ENCODE results near the gene NEU4.
"Not testable (repeated sequence)": the region's sequence is repeated elsewhere in the genome, so short reads cannot be mapped to it uniquely, and the experiment has no call there.

The NEU4 gene

DNA sequence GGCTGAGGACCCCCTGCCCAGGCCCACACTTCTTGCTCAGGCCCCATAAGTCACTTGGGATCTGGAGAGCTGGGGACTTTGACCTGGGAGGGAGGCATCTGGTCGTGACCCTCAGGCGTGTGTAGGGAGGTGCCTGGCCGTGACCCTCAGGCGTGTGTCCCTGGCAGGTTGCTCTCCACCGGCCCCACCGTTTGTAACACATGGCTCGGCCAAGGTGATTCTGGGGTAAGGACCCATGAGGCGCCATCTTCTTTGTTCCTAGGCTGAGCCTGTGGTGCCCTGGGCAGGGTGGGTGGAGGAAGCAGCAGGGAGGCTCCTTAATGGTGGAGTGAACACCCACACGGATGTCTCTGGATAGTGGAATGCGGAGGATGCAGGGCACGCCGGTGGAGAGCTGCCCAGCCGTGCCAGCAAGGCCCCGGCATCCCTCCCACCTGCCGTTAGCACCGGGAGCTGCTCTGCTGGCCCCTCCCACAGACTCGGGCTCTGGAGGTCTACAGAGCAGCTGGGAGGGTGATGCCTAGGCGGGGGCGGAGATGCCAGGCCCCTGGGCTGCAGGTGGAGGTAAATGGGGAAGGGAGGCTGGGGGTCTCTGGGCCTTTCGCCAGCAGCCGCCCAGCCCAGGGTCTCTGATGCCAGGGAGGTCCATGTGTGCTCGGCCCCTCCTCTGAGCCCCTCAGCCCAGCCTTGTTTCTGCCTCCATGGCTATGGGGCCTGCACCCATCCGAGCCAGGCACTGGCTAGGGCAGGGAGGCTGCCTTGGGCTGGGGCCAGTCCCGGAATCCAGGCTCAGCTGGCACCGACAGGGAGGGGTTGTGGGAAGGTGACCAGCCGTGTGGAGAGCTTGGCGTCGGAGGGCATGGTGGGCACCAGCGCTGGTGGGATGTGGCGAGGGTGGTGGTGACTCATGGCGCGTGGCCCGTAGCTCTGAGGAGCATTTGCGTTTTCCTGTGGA, 33.5 kb upstream of the NEU4 start:
- no peak for DNase-seq

DNA sequence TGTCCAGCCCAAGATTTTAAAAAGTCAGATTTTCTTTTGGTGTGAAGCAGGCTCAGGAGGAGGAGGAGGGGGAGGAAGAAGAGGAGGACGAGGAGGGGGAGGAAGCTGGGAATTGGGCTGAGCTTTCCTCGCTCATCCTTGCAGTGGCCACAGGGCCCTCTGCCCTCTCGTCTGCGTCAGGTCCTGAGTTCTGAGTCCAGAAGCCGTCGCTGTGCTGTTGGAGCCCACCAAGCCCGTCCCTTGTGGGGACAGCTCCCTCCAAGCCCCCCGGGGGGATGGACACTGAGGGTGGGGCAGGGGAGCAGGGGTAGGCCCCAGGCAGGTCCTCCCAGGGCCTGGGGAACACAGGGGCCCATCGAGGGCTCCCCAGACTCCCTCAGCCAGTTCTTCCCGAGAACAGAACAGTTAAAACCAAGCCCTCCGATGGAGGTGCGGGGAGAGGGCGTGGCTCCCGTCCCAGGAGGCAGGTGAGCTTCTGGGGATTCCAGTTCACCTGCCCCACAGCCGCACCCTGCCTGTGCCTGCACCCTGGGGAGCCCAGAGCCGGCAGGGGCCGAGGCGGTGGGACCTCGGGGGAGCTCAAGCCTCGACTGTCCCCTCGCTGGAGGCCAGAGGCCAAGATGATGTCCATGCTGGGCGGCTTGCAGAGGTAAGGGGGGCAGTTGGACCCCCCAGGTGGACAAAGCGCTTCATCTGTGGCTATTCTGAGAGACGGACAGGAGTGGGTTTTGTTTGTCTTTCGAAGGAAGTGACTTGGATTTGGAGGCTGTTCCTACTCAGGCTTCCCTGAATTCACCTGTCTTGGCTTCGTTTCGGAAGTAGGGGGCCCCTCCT, 32.4 kb upstream of the NEU4 start, which contains the start of gene GAL3ST2:
Gene GAL3ST2 (plus strand): TSS at position 487 of the 834 bp plus-strand sequence. CDS start 134 bp downstream, at position 621.
- DNase-seq: no peak

DNA sequence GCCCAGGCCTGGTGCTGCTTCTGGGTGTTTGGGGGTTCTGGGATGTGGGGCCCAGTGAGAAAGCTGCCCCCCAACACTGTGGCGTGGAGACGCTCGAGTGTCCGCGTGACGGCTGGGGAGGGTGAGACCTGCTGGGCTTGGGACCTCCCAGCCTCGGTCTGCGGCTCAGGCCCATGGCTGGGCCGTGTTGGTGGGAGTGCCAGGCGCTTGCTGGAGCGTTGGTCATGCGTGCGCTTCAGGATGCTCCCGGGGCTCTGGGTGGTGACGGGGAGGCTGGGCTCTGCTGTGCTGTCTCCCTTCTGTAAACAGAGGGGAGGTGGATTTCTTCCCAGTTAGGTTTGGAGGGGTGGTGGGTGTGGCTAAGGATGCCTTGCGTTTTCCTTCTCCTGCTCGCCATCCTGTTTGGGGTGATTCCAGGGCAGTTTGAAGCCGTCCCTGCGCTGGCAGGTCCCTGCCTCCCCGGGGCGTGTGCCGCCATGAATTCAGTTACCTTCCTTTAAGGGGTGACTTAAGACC, 31.8 kb upstream of the NEU4 start:
- no peak for DNase-seq

DNA sequence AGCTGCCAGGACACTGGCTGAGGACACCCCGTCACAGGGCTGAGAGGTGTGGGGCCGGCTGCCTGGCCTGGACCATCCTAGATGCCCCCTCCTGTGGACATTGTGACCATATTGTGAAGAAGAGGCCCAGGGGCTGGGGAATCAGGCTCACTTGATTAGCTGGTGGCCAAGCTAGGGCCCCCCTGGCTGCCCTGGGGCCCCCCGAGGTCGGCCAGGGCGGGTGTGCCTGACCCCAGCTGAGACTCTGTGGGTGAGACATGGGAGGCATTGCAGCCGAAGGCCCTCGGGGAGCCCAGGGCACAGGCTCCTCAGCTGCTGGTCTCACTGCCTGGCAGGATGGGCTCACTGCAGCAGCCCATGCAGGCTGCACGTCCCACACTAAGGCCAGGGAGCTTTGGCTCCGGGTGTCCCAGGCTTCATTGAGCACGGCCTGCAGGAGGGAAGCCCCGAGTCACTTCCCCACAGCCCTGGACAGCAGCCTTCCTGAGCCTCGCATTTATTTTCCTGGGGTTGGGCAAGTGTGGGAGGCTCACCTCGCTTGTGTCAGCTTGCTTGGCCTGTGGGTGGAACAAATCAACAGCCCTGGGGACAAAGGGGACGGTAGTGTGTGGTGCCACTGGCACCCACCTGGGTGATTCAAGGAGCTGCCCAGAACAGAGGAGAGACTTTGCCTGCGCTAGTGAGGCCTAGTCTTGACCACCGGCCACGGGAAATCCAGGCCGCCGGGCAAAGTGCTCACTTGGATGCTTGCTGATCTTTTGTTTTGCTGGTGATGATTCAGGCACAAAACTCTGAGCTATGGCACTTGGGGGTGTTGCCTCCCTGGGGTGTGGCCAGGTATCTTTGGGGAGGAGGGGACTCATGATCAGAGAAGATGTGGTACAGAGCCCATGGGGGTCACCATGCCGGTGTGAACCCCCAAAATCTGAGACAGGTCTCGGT, 31.0 kb upstream of the NEU4 start:
- DNase-seq: no peak

DNA sequence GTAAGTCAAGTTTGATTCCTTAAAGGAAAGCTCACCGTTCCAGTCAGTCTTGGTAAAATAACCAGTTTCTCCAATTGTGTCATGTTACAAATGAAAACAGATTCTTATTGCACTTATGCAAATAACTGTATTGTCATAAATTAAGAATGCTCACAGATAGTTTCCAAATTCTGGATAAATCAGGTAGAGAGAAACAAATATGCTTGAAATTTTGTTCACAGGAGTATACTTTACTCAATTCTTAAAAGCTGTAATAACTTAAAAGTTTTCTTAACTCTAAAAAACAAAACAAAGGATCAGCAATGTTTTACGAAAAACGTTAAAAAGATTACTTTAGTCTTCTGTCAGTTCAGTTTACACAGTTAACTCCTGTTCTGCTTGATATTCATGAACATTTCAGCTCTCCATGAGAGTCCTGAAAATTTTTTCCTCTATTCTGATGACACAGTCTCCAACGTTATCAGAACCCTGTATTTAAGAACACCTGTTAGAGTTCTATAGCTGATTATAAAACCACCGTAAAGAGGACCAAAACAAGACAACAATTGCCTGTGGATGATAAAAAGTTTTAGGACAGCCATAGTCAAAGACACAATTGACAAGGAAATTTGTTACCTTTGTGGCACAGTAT, 27.9 kb upstream of the NEU4 start:
- no peak for DNase-seq

DNA sequence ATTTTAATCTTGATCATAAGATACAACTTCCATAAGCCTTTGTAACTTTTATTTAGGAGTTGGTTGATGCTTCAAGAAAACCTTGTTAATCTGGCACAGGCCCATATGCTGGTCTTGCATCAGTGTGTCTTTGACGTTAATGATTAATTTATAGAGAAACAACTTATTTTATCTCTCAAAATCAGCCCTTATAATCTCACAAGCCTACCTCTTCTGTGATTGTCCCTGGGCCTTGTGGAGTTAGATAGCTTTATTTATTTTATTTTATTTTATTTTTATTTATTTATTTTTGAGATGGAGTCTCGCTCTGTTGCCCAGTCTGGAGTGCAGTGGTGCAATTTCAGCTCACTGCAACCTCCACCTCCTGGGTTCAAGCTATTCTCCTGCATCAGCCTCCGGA, 26.9 kb upstream of the NEU4 start:
- DNase-seq: not testable (repeated sequence)

DNA sequence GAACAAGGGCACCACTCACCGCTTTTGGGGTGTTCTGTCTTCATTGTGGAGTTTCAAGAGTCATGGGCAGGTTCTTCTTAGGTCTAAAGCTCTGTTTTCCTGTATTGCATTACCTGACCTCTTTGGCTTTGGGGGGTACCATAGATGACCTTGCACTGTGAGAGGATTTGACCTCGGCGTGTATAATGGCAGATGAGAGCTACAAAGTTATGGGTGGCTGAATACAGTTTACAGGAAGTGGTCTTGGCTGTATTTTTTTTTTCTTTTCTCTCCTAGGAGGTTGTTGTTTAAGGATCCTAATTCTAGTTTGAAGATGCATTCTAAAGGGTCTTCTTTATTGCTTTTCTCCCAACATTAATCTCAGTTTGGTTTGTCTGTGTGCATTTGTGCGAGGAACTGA, 20.9 kb upstream of the NEU4 start:
- no peak for DNase-seq

DNA sequence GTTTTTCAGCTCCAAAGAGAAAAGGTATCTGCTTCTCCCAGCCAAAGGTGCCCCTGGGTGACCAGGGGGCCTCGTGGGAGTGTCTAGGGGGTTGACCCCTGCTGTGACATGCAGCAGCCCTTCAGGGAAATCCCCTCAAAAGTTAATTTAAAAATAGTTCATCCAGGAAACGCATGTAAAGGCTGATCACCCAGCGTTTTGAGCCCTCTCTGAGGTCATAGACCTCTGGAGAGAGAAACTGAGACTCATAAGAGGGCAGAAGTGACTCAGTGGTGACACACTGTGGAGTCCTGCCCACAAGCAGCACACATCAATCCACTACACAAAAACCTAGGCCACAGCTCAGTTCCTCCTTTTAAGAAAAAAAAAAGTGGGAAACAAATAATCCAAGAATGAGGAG, 20.4 kb upstream of the NEU4 start:
- DNase-seq: no peak

DNA sequence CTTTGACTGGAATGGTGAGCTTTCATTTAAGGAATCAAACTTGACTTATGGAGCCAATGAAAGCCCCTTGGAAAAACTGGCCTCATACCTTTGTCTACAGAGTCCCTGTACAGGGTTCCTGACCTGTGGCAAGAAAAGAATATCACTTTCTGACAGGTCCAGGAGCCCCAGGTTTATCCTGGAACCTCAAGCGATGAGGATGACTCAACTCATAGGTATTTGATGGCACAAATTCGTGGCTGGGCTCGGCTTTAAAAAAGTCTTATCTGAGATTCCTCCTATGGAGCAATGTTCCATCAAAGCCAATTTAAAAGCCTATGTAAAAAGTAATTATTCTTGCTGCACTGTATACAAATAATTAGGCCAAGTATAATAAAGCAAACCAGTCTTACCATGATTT, 17.6 kb upstream of the NEU4 start:
- DNase-seq: not testable (repeated sequence)

DNA sequence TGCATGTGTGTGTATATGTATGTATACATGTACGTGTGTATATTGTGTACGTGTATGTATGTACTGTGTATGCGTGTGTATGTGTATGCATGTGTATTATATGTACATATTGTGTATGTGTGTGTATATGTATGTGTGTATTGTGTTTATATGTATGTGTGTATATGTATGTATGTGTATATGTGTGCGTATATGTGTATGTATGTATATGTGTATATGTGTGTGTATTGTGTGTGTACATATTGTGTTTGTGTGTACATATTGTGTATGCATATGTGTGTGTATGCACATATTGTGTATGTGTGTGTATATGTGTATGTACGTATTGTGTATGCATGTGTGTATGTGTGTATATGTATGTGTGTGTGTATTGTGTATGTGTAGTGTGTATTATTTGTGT, 15.6 kb upstream of the NEU4 start:
- DNase-seq: no peak

DNA sequence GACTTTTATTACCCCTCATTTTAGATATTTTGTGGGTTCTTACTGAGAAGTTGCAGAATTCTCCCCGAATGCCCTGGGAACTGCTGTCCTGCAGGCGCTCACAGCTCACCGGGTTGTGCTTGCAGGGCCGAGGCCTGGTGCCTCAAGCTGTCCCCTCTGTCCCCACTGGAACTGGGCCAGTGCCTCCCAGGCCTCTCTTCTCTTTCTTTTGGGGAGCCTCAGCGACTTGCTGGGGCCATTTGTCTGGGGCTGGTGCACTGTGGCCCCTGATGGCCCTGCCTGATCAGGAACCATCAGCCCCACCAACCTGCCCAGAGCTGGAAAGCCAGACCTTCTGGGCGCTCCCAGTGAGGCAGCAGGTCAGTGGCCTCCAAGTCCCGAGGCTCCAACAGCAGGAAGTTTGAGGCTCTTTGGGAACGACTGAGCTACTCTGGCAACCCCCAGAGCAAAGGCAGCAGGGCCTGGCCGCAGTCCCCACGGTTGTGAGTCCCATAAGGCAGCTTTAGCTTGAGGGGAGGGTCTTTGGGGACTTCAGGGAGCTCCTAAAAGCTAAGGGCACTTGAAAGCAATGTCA, 14.7 kb upstream of the NEU4 start:
- no peak for DNase-seq

DNA sequence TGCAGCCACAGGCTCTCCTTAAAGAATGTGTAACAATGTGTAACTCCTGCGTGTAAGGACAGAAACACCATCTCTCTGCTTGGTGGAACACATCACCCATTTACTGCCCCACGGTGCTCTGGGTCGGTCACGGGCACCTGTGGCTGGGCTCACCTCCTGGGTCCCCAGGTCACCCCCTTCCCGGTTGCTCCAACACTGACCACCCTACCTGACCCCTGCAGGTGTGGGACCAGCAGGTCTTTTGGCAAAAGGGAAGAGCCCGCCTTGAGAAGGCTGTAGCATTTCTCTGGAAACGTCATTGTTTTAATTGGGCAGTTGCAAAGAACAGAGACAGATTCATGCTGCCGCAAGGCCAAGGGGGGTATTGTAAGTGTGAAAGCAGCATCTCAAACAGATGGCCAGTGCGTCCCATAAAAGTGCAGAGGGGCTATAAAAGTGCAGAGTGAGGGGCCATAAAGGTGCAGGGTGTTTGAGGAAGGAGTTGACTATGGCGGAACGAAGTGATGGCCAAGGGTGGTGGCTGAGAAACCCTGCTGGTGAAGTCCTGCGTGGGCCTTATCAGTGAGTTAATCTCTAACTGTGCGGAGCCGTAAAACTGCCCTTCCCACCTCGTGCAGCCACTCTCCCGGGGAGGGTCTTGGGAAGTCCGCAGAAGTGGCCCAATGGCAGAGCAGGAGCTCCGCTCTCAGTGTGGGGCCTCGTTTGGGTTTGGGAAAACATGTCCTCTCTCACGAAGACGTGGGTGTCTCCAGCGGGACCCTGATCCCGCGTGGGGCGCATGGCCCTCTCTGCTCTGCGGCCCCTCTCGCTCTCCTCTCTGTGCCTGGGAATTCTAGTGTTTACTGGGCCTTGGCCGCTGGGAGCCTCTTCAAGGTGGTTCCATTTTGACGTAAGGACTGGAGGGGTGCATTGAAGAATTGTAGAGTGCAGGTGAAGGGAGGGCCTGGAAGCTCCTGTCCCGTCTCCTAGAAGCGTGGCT, 13.7 kb upstream of the NEU4 start:
- no peak for DNase-seq

DNA sequence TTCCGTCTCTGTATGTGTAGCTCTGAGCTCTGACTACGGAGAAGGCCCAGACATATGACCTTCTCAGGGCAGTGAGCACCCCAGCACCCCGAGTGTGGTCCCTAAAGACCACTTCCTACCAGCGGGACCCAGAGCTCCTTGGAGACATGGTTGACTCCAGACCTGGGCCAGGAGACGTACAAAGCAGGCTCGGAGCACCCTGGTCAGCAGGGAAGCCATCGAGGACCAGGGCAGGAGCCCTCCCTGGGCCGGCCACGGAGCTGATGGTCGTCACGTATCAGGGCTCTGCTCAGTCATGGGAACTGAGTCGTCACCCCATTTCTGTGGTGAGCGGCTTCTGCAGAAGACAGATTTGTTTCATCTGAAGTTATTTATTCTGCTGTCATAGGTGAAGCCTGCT, 12.8 kb upstream of the NEU4 start:
- DNase-seq: no peak

DNA sequence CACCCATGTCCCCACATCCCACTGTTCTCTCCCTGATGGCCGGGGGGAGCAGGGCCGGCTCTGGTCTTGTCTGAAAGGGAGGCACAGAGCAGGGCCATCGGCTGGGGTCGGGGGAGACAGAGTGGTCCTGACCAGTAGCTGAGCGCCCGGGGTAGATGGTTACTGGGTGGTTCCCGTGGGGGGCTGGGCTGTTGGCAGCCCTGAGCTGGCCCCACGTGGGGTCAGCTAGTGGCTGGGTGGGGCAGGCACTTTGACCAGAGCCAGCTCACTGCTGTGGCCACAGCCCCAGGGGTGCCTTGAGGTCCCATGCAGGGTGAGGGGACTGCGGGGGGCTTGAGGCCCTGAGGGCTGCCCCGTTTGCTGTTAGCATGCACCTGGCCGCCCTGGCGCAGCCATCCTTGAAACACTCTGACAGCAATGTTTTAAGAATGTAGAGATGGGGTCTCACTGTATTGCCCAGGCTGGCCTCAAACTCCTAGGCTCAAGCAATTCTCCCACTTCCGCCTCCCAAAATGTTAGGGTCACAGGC, 12.3 kb upstream of the NEU4 start:
- no peak for DNase-seq

DNA sequence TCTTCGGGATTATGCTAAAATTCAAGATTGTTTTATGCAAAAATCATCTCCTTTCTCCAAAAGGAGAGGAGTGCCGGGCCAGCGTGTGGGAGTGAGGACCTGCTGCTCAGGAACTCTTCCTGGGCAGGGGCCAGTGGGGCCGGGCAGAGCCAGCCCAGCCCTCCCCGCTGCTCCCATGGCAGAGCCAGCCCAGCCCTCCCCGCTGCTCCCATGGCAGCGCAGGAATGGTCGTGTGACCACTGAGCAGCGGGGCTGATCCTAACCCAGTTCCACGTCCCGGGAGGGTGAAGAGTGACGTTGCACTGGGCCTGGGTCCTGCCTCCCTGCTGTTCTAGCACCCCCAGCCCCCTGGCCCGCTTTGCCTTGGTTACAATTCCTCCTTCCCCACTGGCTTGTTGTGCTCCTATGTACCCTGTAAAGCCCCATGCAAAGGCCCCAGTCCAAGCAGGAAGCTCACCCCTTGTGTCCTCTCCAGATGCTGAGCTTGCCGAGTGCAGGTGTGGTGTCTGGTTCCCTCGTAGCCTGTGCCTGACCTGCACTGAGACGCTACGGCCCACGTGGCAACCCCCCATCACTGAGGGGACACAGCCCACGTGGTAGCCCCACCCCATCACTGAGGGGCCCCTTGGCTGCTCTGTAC, 11.4 kb upstream of the NEU4 start:
- DNase-seq: no peak

DNA sequence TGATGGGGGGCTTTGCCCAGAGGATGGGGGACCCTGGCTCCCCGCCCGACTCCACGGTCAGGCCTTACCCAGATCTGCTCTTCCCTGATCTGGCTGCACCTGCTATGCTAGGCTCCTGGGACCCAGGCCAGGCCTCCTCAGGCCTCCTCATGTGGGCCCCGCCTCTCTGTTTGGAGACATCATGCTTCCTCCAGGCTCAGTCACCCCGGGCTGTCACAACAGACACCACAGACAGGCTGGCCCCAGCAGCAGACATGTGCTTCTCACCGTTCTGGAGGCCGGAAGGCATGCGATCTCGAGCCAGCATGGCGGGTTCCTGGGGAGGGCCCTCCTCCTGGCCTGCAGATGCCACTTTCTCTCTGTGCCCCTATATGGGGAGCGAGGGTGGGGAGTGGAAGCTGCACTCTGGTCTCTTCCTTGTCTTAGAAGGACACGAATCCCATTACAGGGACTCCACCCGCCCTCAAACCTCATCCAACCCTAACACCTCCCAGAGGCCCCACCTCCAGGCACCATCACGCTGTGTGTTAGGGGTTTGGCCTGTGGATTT, 10.8 kb upstream of the NEU4 start:
- no peak for DNase-seq

DNA sequence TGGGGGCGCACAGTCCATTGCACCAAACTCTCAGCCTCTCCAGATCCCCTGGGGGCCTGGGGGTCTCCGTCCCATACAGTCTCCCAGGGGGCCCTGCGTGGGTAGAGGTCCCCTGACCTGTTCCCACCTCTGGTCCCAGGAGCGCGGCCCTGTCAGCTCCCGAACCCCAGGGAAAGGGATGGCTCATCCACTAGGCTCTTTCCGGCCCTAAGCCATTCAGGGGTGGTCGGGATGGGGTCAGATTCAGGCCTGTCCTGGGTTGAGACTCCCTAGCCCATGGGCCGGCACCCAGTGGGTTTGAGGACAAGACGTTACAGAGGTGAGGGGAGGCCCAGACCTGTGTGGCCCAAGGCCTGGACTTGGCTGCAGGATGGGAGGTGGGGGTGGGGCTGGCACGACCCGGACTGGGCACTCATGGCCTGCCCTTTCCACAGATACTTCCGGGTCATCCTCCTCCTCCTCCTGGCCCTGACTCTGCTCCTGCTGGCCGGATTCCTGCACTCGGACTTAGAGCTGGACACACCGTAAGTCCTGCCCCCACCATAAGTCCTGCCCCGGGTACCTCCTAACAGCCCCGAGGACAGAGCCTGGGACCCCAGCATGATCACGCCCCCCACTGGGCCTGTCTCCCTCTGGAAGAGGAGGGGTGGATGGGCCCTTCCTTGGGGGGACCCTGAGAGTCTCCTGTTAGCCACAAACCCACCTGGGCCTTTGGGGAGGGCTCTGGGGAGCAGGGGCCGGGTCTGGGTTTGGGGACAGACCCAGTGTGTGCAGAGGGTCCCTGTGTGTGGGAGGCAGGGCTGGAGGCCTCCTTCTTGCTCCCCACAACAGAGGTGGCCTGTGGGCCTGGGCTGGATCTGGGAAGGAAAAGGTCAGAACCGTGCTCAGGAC, 10.1 kb upstream of the NEU4 start:
- DNase-seq: no peak

All from activated effector memory CD4-positive, alpha-beta T cell treated with Interleukin-2 at 50 U/mL for 16 hours (primary cell).